Omental fat pad (tissue), 4 donors: ENCODE measurements around the gene RALGPS1. TPM values are rescaled to one million over a fixed set of nuclear protein-coding genes. Genes with fewer than 3 reads are reported as not detected.

Experiments used
- ATAC-seq: fragments of 150-250 bp; one replicate; pipeline ENCODE4 v1.9.1; 2016; ENCODE audit warnings: mild to moderate bottlenecking, moderate library complexity; ENCODE audit not compliant: low FRiP score
- DNase-seq: peaks from one replicate; pipeline ENCODE4 v3.0.0-alpha.2; 2019; ENCODE audit warnings: low spot score
- CTCF ChIP-seq, 3 donors: fragments of 450-650 bp; IDR thresholded peaks; one replicate each; pipeline ENCODE4 v1.5.1; 2016 to 2017; ENCODE audit warnings: antibody characterized with exemption in 3 of 3, mild to moderate bottlenecking in 3 of 3, moderate library complexity in 2 of 3
- total RNA-seq, 4 donors: library from RNA; depleted of rRNA; stranded (reverse); fragments of >200 nt; gene quantifications; one replicate each; pipeline ENCODE4 v1.1.0, GENCODE V29; 2016

Gene RALGPS1
- total RNA-seq, 4 donors from 2014 or later: 4.0 to 15.3 (median 4.8) TPM

- ATAC-seq (no peak), DNase-seq (no peak)
- TF ChIP-seq CTCF (IDR thresholded peaks at IDR 0.05): no peak
Observed at GRCh38 chr9:126877418-126877817, 37.2 kb upstream of the RALGPS1 start.

GRCh38 chr9:126879288-126879687 is 35.3 kb upstream of the RALGPS1 start:
- no peak for ATAC-seq
- DNase-seq: no peak
- no peak for TF ChIP-seq CTCF (IDR thresholded peaks at IDR 0.05)

GRCh38 chr9:126880226-126880946 is 34.2 kb upstream of the RALGPS1 start:
- ATAC-seq (no peak), DNase-seq (no peak)
- no peak for TF ChIP-seq CTCF (IDR thresholded peaks at IDR 0.05)

GRCh38 chr9:126880947-126881332 is 33.6 kb upstream of the RALGPS1 start:
- no peak for ATAC-seq
- DNase-seq: no peak
- no peak for TF ChIP-seq CTCF (IDR thresholded peaks at IDR 0.05)

GRCh38 chr9:126882746-126883145 is 31.8 kb upstream of the RALGPS1 start:
- DNase-seq (no peak), ATAC-seq (no peak)
- TF ChIP-seq CTCF (IDR thresholded peaks at IDR 0.05): no peak

GRCh38 chr9:126883636-126884035 is 30.9 kb upstream of the RALGPS1 start:
- no peak for TF ChIP-seq CTCF (IDR thresholded peaks at IDR 0.05)
- no peak for ATAC-seq

GRCh38 chr9:126885131-126885641 is 29.4 kb upstream of the RALGPS1 start:
- no peak for ATAC-seq
- DNase-seq: no peak
- TF ChIP-seq CTCF (IDR thresholded peaks at IDR 0.05): no peak

More at GRCh38 chr9:126883636-126884035, 30.9 kb upstream of the RALGPS1 start:
- DNase-seq: no peak
